Type B pancreatic cell (in vitro differentiated cells): ENCODE data around the gene RIMS1. TPM values are rescaled to one million over a fixed set of nuclear protein-coding genes. Genes with fewer than 3 reads are reported as not detected.

Experiments
- DNase-seq: peaks from one replicate; pipeline ENCODE4 v3.0.0; 2021; ENCODE audit warnings: mixed read lengths; ENCODE audit not compliant: unreplicated experiment; ENCODE audit errors: extremely low spot score
- H3K27ac Mint-ChIP-seq: 2 replicates; pipeline ENCODE4 v1.8.0; 2021; ENCODE audit warnings: mild to moderate bottlenecking, mixed read lengths
- H3K27me3 Mint-ChIP-seq: 2 replicates; pipeline ENCODE4 v1.8.0; 2021; ENCODE audit warnings: mixed read lengths
- H3K36me3 Mint-ChIP-seq: 2 replicates; pipeline ENCODE4 v1.8.0; 2021; ENCODE audit warnings: mixed read lengths
- H3K4me1 Mint-ChIP-seq: one replicate; pipeline ENCODE4 v1.8.0; 2021; ENCODE audit warnings: mixed read lengths; ENCODE audit not compliant: unreplicated experiment
- H3K4me3 Mint-ChIP-seq: 2 replicates; pipeline ENCODE4 v1.8.0; 2021; ENCODE audit warnings: mild to moderate bottlenecking, mixed read lengths
- H3K9me3 Mint-ChIP-seq: 2 replicates; pipeline ENCODE4 v1.8.0; 2021; ENCODE audit warnings: mixed read lengths
- CTCF ChIP-seq: fragments of 200-600 bp; sonication (generic); conservative IDR thresholded peaks from 2 replicates; pipeline ENCODE4 v1.5.0; 2021; ENCODE audit warnings: antibody characterized with exemption, mild to moderate bottlenecking
- total RNA-seq: library from RNA; stranded (reverse); gene quantifications from 2 replicates; pipeline ENCODE4 v1.2.1, GENCODE V29; 2021; ENCODE audit warnings: low replicate concordance

Gene RIMS1
- total RNA-seq, 1 donor from 2014 or later = 5.9 TPM

- no peak overlapping the region for H3K4me3 Mint-ChIP-seq
- no peak overlapping the region for H3K27ac Mint-ChIP-seq
- H3K4me1 Mint-ChIP-seq = peaks cover 12% of the 10 kb centered on the region
- H3K9me3 Mint-ChIP-seq = no peaks in the 10 kb centered on the region
- no peak for TF ChIP-seq CTCF
- DNase-seq = no peak
- no peaks in the 10 kb centered on the region for H3K36me3 Mint-ChIP-seq
- no peaks in the 10 kb centered on the region for H3K27me3 Mint-ChIP-seq
These were observed 333.2 kb downstream of the RIMS1 start for GRCh38 chr6:72219536-72219935.

GRCh38 chr6:72238021-72238420, 351.7 kb downstream of the RIMS1 start:
- Mint-ChIP-seq H3K4me3 (no peak overlapping the region), H3K4me1 (no peaks in the 10 kb centered on the region), H3K27me3 (no peaks in the 10 kb centered on the region), H3K9me3 (no peaks in the 10 kb centered on the region), H3K36me3 (no peaks in the 10 kb centered on the region), H3K27ac (no peak overlapping the region)
- DNase-seq = no peak
- no peak for TF ChIP-seq CTCF

- no peaks in the 10 kb centered on the region for H3K27me3 Mint-ChIP-seq
- H3K9me3 Mint-ChIP-seq = no peaks in the 10 kb centered on the region
- no peak overlapping the region for H3K27ac Mint-ChIP-seq
- no peak overlapping the region for H3K4me3 Mint-ChIP-seq
- TF ChIP-seq CTCF = no peak
- H3K36me3 Mint-ChIP-seq = no peaks in the 10 kb centered on the region
- no peak for DNase-seq
- H3K4me1 Mint-ChIP-seq = no peaks in the 10 kb centered on the region
These were observed 352.6 kb downstream of the RIMS1 start for GRCh38 chr6:72238900-72239299.

GRCh38 chr6:72245565-72245964, 359.2 kb downstream of the RIMS1 start:
- TF ChIP-seq CTCF = no peak
- H3K4me3 Mint-ChIP-seq = no peak overlapping the region
- H3K27ac Mint-ChIP-seq = no peak overlapping the region
- H3K9me3 Mint-ChIP-seq = no peaks in the 10 kb centered on the region
- no peaks in the 10 kb centered on the region for H3K4me1 Mint-ChIP-seq
- H3K36me3 Mint-ChIP-seq = no peaks in the 10 kb centered on the region
- no peak for DNase-seq
- no peaks in the 10 kb centered on the region for H3K27me3 Mint-ChIP-seq

- H3K27me3 Mint-ChIP-seq = no peaks in the 10 kb centered on the region
- DNase-seq = no peak
- no peak overlapping the region for H3K4me3 Mint-ChIP-seq
- H3K27ac Mint-ChIP-seq = no peak overlapping the region
- H3K36me3 Mint-ChIP-seq = no peaks in the 10 kb centered on the region
- no peak for TF ChIP-seq CTCF
- H3K9me3 Mint-ChIP-seq = no peaks in the 10 kb centered on the region
- no peaks in the 10 kb centered on the region for H3K4me1 Mint-ChIP-seq
These were observed 360.6 kb downstream of the RIMS1 start for GRCh38 chr6:72246926-72247325.

GRCh38 chr6:72248621-72249020, 362.3 kb downstream of the RIMS1 start:
- H3K4me3 Mint-ChIP-seq = no peak overlapping the region
- DNase-seq = no peak
- no peaks in the 10 kb centered on the region for H3K4me1 Mint-ChIP-seq
- H3K27ac Mint-ChIP-seq = no peak overlapping the region
- no peak for TF ChIP-seq CTCF
- H3K36me3 Mint-ChIP-seq = no peaks in the 10 kb centered on the region
- no peaks in the 10 kb centered on the region for H3K27me3 Mint-ChIP-seq
- H3K9me3 Mint-ChIP-seq = no peaks in the 10 kb centered on the region
